HL-60/S4 treated with retinoic acid at 250 ng/mL for 4 days and 3 days (cell line): ENCODE data around the gene USP7.

Source experiments
- in situ Hi-C: fragments of 300-500 bp; cut with MboI; formaldehyde crosslinking; loops from 2 replicates; pipeline ENCODE4 v1.7.0; 2022; ENCODE audit warnings: low sequenced_read_pairs

The USP7 gene

GRCh38 chr16:8904018-8904430 lies 59.7 kb downstream of the USP7 start:
- in situ Hi-C loops = no loop called here

GRCh38 chr16:8903004-8903403 lies 60.7 kb downstream of the USP7 start:
- in situ Hi-C loops = no loop called here

GRCh38 chr16:8901320-8901861 lies 62.3 kb downstream of the USP7 start:
- in situ Hi-C loops = no loop called here

- in situ Hi-C loops = no loop called here
Measured at GRCh38 chr16:8900343-8900742, 63.4 kb downstream of the USP7 start.

- in situ Hi-C loops = no loop called here
Measured at GRCh38 chr16:8899709-8900317, 63.9 kb downstream of the USP7 start.

- in situ Hi-C loops = no loop called here
Measured at GRCh38 chr16:8898660-8899318, 64.9 kb downstream of the USP7 start.

- in situ Hi-C loops = no loop called here
Measured at GRCh38 chr16:8894736-8895334, 68.9 kb downstream of the USP7 start.

- in situ Hi-C loops = no loop called here
Measured at GRCh38 chr16:8893976-8894690, 69.6 kb downstream of the USP7 start.

- in situ Hi-C loops = no loop called here
Measured at GRCh38 chr16:8893426-8893825, 70.3 kb downstream of the USP7 start.

- in situ Hi-C loops = no loop called here
Measured at GRCh38 chr16:8892101-8892575, 71.6 kb downstream of the USP7 start.

- in situ Hi-C loops = no loop called here
Measured at GRCh38 chr16:8890549-8890921, 73.2 kb downstream of the USP7 start.

- in situ Hi-C loops = loop anchor here (10.0 kb wide), 1 partner anchor 325 kb away; no protein-coding TSS in a partner anchor
Measured at GRCh38 chr16:8889893-8890548, 73.7 kb downstream of the USP7 start.

GRCh38 chr16:8888951-8889892 lies 74.5 kb downstream of the USP7 start:
- in situ Hi-C loops = loop anchor here (10.0 kb wide), 1 partner anchor 324 kb away; no protein-coding TSS in a partner anchor

GRCh38 chr16:8887952-8888560 lies 75.7 kb downstream of the USP7 start:
- in situ Hi-C loops = loop anchor here (10.0 kb wide), 1 partner anchor 323 kb away; no protein-coding TSS in a partner anchor

- in situ Hi-C loops = loop anchor here (10.0 kb wide), 1 partner anchor 323 kb away; no protein-coding TSS in a partner anchor
Measured at GRCh38 chr16:8887431-8887765, 76.3 kb downstream of the USP7 start.

- in situ Hi-C loops = loop anchor here (10.0 kb wide), 1 partner anchor 322 kb away; no protein-coding TSS in a partner anchor
Measured at GRCh38 chr16:8886593-8887430, 76.9 kb downstream of the USP7 start.

- in situ Hi-C loops = loop anchor here (10.0 kb wide), 1 partner anchor 321 kb away; no protein-coding TSS in a partner anchor
Measured at GRCh38 chr16:8885674-8886592, 77.8 kb downstream of the USP7 start.
